ENCODE data around the gene CEP131. TPM values are rescaled to one million over a fixed set of nuclear protein-coding genes. Genes with fewer than 3 reads are reported as not detected.

Gene CEP131
- total RNA-seq, 4 donors from 2014 or later = 6.0 to 8.8 (median 7.5) TPM

DNA sequence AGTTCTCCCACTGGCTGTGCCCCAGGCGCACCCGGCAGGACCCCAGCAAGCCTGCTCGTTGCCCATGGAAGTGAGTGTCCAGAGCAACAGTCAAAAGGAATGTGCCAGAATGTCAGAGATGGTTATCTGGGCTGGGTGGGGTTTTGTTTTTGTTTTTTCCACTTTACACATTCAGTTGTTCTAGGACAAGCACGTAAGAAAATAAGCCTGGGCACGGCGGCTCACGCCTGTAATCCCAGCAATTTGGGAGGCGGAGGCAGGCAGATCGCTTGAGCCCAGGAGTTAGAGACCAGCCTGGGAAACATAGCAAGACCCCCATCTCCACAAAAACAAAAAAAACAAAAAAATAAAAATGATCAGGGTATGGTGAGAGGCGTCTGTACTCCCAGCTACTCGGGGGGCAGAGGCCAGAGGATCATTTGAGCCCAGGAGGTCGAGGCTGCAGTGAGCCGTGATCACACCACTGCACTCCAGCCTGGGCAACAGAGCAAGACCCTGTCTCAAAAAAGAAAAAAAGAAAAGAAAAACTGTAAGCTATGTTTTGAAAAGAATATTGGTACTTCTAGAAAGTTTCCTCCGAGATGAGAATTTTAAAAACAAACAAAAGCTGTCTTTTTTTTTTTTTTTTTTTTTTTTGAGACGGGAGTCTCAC is 24.7 kb upstream of the CEP131 start:
- no peak overlapping the region for H3K27ac ChIP-seq

DNA sequence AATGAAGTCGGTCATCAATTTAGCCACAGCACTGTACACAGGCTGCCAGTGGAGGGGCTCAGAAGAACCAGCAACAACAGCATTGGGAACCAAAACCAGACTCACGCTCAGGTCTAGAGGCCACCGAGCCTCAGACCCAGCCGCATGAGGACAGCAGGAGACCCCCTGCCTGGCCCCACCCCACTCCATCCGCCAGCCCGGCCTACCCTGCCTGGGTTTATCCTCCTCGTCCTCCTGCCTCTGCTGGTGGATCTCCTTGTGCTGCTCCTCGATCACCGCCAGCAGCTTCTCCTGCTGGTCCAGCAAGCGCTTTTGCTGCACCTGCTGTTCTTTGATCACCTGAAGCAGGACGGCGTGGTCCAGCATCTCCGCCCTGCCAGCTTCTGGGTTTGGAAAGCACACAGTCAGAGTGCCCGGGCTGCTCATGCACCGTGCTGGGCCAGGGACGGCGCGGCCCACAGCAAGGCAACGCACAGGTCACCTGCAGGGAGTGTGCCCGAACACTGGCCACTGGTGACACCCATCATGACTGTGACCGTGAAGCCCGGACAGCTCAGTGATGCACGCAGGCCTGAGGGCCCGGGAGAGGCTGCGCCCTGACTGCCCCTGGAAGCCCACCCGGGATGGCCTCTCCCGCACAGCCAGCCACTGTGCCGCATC is 24.0 kb upstream of the CEP131 start:
- DNase-seq = no peak
- Histone ChIP-seq H3K27ac (no peak overlapping the region), H3K4me3 (no peak overlapping the region), H3K27me3 (no peaks in the 10 kb centered on the region), H3K36me3 (peaks cover 0 to 10% of the 10 kb centered on the region in 2 donors), H3K4me1 (no peaks in the 10 kb centered on the region), H3K9me3 (no peaks in the 10 kb centered on the region)
- TF ChIP-seq, protein P1, sequence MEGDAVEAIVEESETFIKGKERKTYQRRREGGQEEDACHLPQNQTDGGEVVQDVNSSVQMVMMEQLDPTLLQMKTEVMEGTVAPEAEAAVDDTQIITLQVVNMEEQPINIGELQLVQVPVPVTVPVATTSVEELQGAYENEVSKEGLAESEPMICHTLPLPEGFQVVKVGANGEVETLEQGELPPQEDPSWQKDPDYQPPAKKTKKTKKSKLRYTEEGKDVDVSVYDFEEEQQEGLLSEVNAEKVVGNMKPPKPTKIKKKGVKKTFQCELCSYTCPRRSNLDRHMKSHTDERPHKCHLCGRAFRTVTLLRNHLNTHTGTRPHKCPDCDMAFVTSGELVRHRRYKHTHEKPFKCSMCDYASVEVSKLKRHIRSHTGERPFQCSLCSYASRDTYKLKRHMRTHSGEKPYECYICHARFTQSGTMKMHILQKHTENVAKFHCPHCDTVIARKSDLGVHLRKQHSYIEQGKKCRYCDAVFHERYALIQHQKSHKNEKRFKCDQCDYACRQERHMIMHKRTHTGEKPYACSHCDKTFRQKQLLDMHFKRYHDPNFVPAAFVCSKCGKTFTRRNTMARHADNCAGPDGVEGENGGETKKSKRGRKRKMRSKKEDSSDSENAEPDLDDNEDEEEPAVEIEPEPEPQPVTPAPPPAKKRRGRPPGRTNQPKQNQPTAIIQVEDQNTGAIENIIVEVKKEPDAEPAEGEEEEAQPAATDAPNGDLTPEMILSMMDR (IDR thresholded peaks at IDR 0.05 in 4 of 5, conservative IDR thresholded peaks at IDR 0.05 in 1 of 5) = no peak
- intact Hi-C loops (cut with DNase I; ENCODE audit: low total_unique reads) = no loop called here
- in situ Hi-C loops (cut with MboI; ENCODE audit: low sequenced_read_pairs in 4 of 4) = loop anchor here in 1 of 4 donors (25.0 kb wide), 1 partner anchor 110 kb away; no protein-coding TSS in a partner anchor
- ATAC-seq = no peak

More for the DNA sequence above, 24.7 kb upstream of the CEP131 start:
- DNase-seq (no peak), ATAC-seq (no peak)
- no peak overlapping the region for H3K4me3 ChIP-seq
- intact Hi-C loops (cut with DNase I; ENCODE audit: low total_unique reads) (no loop called here), in situ Hi-C loops (cut with MboI; ENCODE audit: low sequenced_read_pairs in 4 of 4) (loop anchor here in 1 of 4 donors (25.0 kb wide), 1 partner anchor 110 kb away; no protein-coding TSS in a partner anchor)
- H3K4me1 ChIP-seq = no peaks in the 10 kb centered on the region
- TF ChIP-seq POLR2A (IDR thresholded peaks at IDR 0.05) = no peak
- TF ChIP-seq, protein P1 (IDR thresholded peaks at IDR 0.05 in 4 of 5, conservative IDR thresholded peaks at IDR 0.05 in 1 of 5) = no peak
- H3K27me3 ChIP-seq = no peaks in the 10 kb centered on the region
- no peaks in the 10 kb centered on the region for H3K9me3 ChIP-seq
- H3K36me3 ChIP-seq = peaks cover 0 to 10% of the 10 kb centered on the region in 2 donors

DNA sequence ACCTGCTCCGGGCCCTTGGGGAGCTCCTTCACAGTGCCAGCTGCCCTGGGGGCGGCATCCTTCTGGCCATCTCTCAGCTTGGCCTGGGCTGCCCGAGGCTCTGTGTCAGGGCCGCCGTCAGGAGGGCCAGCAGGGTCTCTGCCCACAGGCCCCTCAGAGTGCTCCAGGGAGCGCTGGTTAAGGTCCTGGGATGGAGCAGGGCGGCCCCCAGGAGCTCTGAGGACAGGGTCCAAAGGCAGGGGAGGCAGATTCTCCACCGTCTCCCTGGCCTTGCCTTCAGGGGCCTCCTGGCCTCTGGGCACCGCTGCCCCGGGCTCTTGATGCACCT is 23.5 kb upstream of the CEP131 start:
- intact Hi-C loops (cut with DNase I; ENCODE audit: low total_unique reads) (no loop called here), in situ Hi-C loops (cut with MboI; ENCODE audit: low sequenced_read_pairs in 4 of 4) (loop anchor here in 1 of 4 donors (25.0 kb wide), 1 partner anchor 109 kb away; no protein-coding TSS in a partner anchor)
- ATAC-seq (no peak), DNase-seq (no peak)
- Histone ChIP-seq H3K4me3 (no peak overlapping the region), H3K4me1 (no peaks in the 10 kb centered on the region), H3K27me3 (no peaks in the 10 kb centered on the region), H3K36me3 (peaks cover 0 to 10% of the 10 kb centered on the region in 2 donors), H3K27ac (no peak overlapping the region), H3K9me3 (no peaks in the 10 kb centered on the region)
- no peak for TF ChIP-seq POLR2A (IDR thresholded peaks at IDR 0.05)
- TF ChIP-seq, protein P1 (IDR thresholded peaks at IDR 0.05 in 4 of 5, conservative IDR thresholded peaks at IDR 0.05 in 1 of 5) = no peak

DNA sequence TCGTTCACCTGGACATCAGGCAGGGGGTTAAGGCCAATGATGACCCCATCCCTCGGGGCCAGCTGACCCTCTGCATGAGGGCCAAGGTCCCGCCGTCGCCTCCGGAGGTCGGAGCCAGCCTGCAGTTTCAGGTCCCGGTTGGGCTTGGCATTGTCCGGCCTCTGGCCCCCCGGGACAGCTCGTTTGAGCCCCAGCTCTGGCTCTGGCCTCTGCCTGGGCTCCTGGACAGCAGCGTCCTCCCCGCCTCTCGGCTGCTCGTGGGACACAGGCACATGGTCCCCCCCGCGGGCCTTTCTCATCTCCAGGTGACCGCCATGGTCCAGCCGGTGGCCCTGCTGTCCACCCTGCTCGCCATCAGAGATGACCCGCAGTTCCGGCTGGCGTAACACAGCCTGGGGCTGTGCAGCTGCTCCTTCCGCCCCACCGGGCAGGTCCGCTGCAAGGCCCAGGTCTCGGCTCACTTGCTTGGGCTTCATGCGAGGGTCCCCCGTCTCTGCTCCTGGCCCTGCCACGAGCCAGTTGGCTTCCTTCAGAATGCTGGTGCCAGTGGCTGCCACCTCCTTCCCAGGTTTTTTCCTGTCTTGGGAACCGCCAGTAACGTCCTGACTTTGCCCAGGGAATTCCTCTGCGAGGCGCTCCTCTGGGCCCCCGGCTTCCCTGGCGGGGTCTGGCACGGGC is 23.0 kb upstream of the CEP131 start:
- Histone ChIP-seq H3K9me3 (no peaks in the 10 kb centered on the region), H3K4me3 (no peak overlapping the region), H3K4me1 (peaks cover under 1 to 2% of the 10 kb centered on the region in 2 donors), H3K27ac (no peak overlapping the region), H3K27me3 (no peaks in the 10 kb centered on the region), H3K36me3 (peaks cover 0 to 10% of the 10 kb centered on the region in 2 donors)
- TF ChIP-seq, protein P1 (IDR thresholded peaks at IDR 0.05 in 4 of 5, conservative IDR thresholded peaks at IDR 0.05 in 1 of 5) = no peak
- no peak for TF ChIP-seq POLR2A (IDR thresholded peaks at IDR 0.05)
- in situ Hi-C loops (cut with MboI; ENCODE audit: low sequenced_read_pairs in 4 of 4) = loop anchor here in 1 of 4 donors (25.0 kb wide), 1 partner anchor 109 kb away; no protein-coding TSS in a partner anchor
- ATAC-seq = no peak
- no peak for DNase-seq
- intact Hi-C loops (cut with DNase I; ENCODE audit: low total_unique reads) = no loop called here
